ENCODE data around the gene BRSK2. TPM values are rescaled to one million over a fixed set of nuclear protein-coding genes. Genes with fewer than 3 reads are reported as not detected.

Gene BRSK2
- total and polyA plus RNA-seq, 4 donors = 0.35 to 0.56 (median 0.52) TPM

DNA sequence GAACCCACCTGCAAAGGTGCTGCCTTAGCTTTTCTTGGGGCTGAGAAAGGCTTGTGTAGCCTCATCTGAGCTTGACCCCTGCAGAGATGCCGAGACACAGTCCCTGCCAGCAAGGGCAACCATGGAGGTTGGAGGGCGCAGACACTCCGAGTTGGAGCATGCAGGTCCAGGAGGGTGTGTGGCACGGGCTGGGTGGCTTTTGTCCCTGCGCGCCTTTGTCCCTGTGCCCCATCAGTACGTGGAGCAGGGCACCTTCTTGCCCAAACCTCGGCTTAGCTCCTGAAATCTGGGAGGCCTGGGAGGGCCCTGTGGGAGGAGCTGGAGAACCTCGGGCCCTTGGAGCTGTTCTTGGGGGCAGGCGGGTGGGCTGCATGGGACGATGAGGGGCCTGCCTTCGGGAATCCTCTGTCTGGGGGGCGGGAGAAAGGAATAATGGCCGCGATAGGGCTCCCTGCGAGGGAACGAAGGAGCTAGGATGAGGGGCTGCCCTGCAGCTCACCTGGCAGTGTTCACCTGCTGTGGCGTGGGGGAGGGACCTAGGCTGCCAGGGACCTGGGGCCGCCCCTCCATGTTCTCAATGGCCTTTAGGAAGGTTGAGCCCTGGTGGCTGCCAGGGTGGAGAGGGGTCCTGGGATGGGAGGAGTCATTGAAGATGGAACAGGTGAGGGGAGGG lies 3.4 kb downstream of the BRSK2 start:
- no peak for ATAC-seq (ENCODE audit: insufficient read depth, low FRiP score)
- H3K9ac ChIP-seq (ENCODE audit: insufficient read depth in 1 of 2, low read length in 2 of 2) = no peak overlapping the region
- TF ChIP-seq, protein P1, sequence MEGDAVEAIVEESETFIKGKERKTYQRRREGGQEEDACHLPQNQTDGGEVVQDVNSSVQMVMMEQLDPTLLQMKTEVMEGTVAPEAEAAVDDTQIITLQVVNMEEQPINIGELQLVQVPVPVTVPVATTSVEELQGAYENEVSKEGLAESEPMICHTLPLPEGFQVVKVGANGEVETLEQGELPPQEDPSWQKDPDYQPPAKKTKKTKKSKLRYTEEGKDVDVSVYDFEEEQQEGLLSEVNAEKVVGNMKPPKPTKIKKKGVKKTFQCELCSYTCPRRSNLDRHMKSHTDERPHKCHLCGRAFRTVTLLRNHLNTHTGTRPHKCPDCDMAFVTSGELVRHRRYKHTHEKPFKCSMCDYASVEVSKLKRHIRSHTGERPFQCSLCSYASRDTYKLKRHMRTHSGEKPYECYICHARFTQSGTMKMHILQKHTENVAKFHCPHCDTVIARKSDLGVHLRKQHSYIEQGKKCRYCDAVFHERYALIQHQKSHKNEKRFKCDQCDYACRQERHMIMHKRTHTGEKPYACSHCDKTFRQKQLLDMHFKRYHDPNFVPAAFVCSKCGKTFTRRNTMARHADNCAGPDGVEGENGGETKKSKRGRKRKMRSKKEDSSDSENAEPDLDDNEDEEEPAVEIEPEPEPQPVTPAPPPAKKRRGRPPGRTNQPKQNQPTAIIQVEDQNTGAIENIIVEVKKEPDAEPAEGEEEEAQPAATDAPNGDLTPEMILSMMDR (IDR thresholded peaks at IDR 0.05; ENCODE audit: control extremely low read depth, extremely low read depth) = no peak
- H3K36me3 ChIP-seq (ENCODE audit: control insufficient read depth in 4 of 4, insufficient read depth in 4 of 4, low read length in 4 of 4) = no peaks in the 10 kb centered on the region
- H3K4me3 ChIP-seq = no peak overlapping the region
- H3K9me3 ChIP-seq (ENCODE audit: control insufficient read depth in 4 of 4, insufficient read depth in 3 of 4, low read length in 3 of 4) = peaks cover 0 to 2% (median 0%) of the 10 kb centered on the region in 4 donors
- H3K27me3 ChIP-seq (ENCODE audit: control insufficient read depth in 3 of 3, insufficient read depth in 3 of 3, low read length in 2 of 3) = peaks cover 0 to 22% (median 3%) of the 10 kb centered on the region in 3 donors
- WGBS, 2 donors = 89 to 94% methylated on average over 19 of the region's 19 CpGs
- H3K4me1 ChIP-seq (ENCODE audit: control insufficient read depth in 5 of 5, insufficient read depth in 5 of 5, low read length in 5 of 5) = peaks cover 0 to 13% (median 3%) of the 10 kb centered on the region in 5 donors
- DNase-seq = no peak
- H3K27ac ChIP-seq (ENCODE audit: low read depth in 1 of 2, low read length in 1 of 2) = no peak overlapping the region

DNA sequence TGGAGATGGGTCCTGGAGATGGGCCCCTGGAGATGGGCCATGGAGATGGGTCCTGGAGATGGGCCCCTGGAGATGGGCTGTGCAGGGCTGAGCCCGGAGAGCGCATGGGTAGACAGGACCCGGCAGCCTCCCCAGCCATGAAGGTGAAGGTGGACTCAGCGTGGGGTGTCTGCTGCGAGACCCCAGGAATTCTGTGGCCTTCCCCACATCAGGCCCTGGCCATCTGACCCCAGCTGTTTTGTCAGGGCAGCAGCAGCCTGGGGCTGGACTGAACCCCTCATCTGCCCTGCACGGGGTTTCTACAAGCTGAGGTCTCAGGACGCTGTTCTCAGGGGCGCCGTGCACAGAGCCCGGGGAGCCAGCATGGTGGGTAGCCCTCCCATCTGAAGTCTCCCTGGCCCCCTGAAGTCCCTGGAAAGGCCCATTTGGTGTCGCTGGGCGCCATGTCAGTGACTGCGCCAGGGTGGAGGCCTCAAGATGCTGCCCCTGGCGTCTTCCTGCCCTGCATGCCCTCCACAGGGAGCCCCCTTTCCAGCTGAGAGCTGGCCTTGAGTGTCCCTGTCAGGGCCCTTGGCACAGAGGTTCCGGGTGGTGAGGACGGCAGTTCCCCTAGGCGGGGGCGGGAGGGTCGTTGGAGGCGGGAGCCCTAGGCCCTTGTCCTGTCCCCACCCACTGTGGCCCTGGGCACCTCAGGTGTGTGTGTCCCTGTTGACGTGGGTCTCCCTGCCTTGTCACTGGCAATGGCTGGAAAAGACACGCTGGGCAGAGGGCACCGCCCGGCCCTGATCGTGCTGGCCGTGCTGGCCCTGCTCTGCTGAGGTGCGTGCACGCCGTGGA lies 5.4 kb downstream of the BRSK2 start:
- no peak overlapping the region for H3K9ac ChIP-seq (ENCODE audit: insufficient read depth in 1 of 2, low read length in 2 of 2)
- DNase-seq = no peak

DNA sequence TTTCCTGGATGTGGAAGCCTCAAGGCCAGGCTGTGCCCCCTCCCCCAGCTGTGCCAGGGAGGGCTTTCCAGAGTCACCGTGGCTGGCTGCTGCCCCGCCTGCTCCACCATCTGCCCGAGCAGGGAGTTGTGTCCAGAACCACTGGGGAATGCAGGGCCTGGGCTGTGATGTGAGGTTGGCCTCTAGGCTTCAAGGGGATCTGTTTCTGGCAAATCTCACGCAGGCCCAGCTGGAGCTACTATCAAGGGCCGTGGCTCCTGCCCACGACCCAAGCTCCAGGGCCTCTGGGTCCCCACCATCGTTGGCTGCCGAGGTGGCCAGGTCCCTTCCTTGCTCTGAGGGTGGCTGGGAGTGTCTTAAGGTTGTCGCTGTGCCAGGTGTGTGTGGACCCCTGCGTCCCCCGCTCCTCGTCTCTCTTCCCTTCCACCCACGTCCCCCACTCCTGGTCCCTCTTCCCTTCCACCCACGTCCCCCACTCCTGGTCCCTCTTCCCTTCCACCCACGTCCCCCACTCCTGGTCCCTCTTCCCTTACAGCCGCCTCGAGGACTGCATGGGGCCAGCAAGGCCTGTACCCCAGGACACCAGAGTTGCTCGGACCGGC lies 6.1 kb downstream of the BRSK2 start:
- DNase-seq = no peak
- WGBS, 2 donors = 77 to 84% methylated on average over 19 of the region's 19 CpGs

More for the DNA sequence above, 5.4 kb downstream of the BRSK2 start:
- H3K4me1 ChIP-seq (ENCODE audit: control insufficient read depth in 5 of 5, insufficient read depth in 5 of 5, low read length in 5 of 5) = peaks cover 0 to 15% (median 0%) of the 10 kb centered on the region in 5 donors
- peaks cover 0 to 2% (median 0%) of the 10 kb centered on the region in 4 donors for H3K9me3 ChIP-seq (ENCODE audit: control insufficient read depth in 4 of 4, insufficient read depth in 3 of 4, low read length in 3 of 4)
- no peak overlapping the region for H3K27ac ChIP-seq (ENCODE audit: low read depth in 1 of 2, low read length in 1 of 2)
- H3K27me3 ChIP-seq (ENCODE audit: control insufficient read depth in 3 of 3, insufficient read depth in 3 of 3, low read length in 2 of 3) = peaks cover 0 to 14% (median 3%) of the 10 kb centered on the region in 3 donors
- WGBS, 2 donors = 92 to 97% methylated on average over 28 to 29 of the region's 29 CpGs
- TF ChIP-seq, protein P1 (IDR thresholded peaks at IDR 0.05; ENCODE audit: control extremely low read depth, extremely low read depth) = no peak
- ATAC-seq (ENCODE audit: insufficient read depth, low FRiP score) = no peak
- H3K4me3 ChIP-seq = no peak overlapping the region
- H3K36me3 ChIP-seq (ENCODE audit: control insufficient read depth in 4 of 4, insufficient read depth in 4 of 4, low read length in 4 of 4) = no peaks in the 10 kb centered on the region

More for the DNA sequence above, 6.1 kb downstream of the BRSK2 start:
- Histone ChIP-seq H3K27ac (ENCODE audit: low read depth in 1 of 2, low read length in 1 of 2) (no peak overlapping the region), H3K36me3 (ENCODE audit: control insufficient read depth in 4 of 4, insufficient read depth in 4 of 4, low read length in 4 of 4) (no peaks in the 10 kb centered on the region), H3K27me3 (ENCODE audit: control insufficient read depth in 3 of 3, insufficient read depth in 3 of 3, low read length in 2 of 3) (peaks cover 0 to 14% (median 3%) of the 10 kb centered on the region in 3 donors), H3K4me1 (ENCODE audit: control insufficient read depth in 5 of 5, insufficient read depth in 5 of 5, low read length in 5 of 5) (peaks cover 0 to 21% (median 0%) of the 10 kb centered on the region in 5 donors), H3K9ac (ENCODE audit: insufficient read depth in 1 of 2, low read length in 2 of 2) (no peak overlapping the region), H3K4me3 (no peak overlapping the region), H3K9me3 (ENCODE audit: control insufficient read depth in 4 of 4, insufficient read depth in 3 of 4, low read length in 3 of 4) (peaks cover 0 to 2% (median 0%) of the 10 kb centered on the region in 4 donors)
- TF ChIP-seq, protein P1 (IDR thresholded peaks at IDR 0.05; ENCODE audit: control extremely low read depth, extremely low read depth) = no peak
- ATAC-seq (ENCODE audit: insufficient read depth, low FRiP score) = no peak

Data from lung (tissue), 12 donors.